ENCODE results near the gene NDST1.

DNA sequence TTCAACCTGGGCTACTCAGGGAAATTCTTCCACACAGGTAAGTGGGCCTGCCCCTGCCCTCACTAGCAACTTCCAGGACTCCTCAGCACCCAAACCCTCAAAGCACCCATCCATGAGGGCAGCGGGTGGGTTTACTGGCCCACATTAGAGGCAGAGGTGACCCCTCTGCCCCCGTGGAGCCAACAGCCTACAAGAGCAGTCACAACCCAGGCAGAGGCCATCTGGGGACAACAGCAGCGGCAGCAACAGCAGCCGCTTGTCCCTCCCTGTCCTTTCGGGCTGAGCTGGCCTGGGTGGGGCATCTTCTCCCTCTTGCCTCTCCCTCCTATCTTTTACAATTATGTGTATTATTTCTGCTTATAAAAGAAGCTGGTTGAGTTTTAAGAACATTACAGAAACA is 25.1 kb downstream of the NDST1 start:
- TF ChIP-seq, protein P1, sequence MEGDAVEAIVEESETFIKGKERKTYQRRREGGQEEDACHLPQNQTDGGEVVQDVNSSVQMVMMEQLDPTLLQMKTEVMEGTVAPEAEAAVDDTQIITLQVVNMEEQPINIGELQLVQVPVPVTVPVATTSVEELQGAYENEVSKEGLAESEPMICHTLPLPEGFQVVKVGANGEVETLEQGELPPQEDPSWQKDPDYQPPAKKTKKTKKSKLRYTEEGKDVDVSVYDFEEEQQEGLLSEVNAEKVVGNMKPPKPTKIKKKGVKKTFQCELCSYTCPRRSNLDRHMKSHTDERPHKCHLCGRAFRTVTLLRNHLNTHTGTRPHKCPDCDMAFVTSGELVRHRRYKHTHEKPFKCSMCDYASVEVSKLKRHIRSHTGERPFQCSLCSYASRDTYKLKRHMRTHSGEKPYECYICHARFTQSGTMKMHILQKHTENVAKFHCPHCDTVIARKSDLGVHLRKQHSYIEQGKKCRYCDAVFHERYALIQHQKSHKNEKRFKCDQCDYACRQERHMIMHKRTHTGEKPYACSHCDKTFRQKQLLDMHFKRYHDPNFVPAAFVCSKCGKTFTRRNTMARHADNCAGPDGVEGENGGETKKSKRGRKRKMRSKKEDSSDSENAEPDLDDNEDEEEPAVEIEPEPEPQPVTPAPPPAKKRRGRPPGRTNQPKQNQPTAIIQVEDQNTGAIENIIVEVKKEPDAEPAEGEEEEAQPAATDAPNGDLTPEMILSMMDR (IDR thresholded peaks at IDR 0.05): no peak
- TF ChIP-seq EP300 (IDR thresholded peaks at IDR 0.05; ENCODE audit: borderline replicate concordance in 1 of 2, low read depth in 1 of 2, low read length in 1 of 2) (no peak), SIN3A (IDR thresholded peaks at IDR 0.05; ENCODE audit: borderline replicate concordance, low read depth, low read length) (no peak), POLR2AphosphoS5 (IDR thresholded peaks at IDR 0.05; ENCODE audit: low read depth, low read length) (no peak), RCOR1 (IDR thresholded peaks at IDR 0.05; ENCODE audit: low read length) (no peak), MXI1 (IDR thresholded peaks at IDR 0.05; ENCODE audit: low read depth, low read length) (no peak), RAD21 (IDR thresholded peaks at IDR 0.05; ENCODE audit: low read length) (no peak), REST (IDR thresholded peaks at IDR 0.05; ENCODE audit: low read depth, low read length) (no peak), GATA2 (CRISPR knock-in tag; IDR thresholded peaks at IDR 0.05) (no peak)
